Measurements from ENCODE around the gene HEPACAM2.

Gene HEPACAM2

DNA sequence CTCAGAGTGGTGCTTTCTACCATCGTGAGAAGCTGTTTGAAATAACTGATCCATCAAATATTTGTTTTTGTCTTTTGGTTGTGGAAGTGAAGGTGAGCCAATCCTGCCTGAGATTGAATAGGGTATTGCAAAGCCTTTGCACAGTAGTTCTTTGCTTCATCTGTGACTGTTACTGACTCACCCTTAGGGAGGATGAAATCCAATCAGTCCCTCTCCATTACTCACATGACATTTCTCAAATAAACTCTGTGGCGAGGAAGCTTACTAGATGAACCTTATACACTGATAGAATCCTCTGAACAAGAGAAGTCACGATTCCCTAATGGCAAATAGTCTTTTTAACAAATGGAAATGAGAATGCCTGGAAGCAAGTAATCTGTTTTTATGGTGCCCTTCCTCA, 31.9 kb downstream of the HEPACAM2 start:
- Histone ChIP-seq H3K36me3 (ENCODE audit: insufficient read depth) (no peaks in the 10 kb centered on the region), H3K27me3 (ENCODE audit: insufficient read depth, low read depth) (no peaks in the 10 kb centered on the region), H3K27ac (no peak overlapping the region), H3K79me2 (ENCODE audit: insufficient read depth, low read depth) (no peaks in the 10 kb centered on the region), H3K4me2 (no peak overlapping the region), H3K4me1 (ENCODE audit: low read depth, poor library complexity, severe bottlenecking) (peaks cover 4% of the 10 kb centered on the region), H3K4me3 (IDR thresholded peaks at IDR 0.05; ENCODE audit: insufficient read depth, low read depth, low read length) (no peak overlapping the region), H4K20me1 (ENCODE audit: insufficient read depth) (no peaks in the 10 kb centered on the region), H3K9ac (no peak overlapping the region), H2AFZ (ENCODE audit: low read depth) (no peak overlapping the region)
- TF ChIP-seq, protein P1, sequence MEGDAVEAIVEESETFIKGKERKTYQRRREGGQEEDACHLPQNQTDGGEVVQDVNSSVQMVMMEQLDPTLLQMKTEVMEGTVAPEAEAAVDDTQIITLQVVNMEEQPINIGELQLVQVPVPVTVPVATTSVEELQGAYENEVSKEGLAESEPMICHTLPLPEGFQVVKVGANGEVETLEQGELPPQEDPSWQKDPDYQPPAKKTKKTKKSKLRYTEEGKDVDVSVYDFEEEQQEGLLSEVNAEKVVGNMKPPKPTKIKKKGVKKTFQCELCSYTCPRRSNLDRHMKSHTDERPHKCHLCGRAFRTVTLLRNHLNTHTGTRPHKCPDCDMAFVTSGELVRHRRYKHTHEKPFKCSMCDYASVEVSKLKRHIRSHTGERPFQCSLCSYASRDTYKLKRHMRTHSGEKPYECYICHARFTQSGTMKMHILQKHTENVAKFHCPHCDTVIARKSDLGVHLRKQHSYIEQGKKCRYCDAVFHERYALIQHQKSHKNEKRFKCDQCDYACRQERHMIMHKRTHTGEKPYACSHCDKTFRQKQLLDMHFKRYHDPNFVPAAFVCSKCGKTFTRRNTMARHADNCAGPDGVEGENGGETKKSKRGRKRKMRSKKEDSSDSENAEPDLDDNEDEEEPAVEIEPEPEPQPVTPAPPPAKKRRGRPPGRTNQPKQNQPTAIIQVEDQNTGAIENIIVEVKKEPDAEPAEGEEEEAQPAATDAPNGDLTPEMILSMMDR (conservative IDR thresholded peaks at IDR 0.05; ENCODE audit: low read depth, low read length): no peak

DNA sequence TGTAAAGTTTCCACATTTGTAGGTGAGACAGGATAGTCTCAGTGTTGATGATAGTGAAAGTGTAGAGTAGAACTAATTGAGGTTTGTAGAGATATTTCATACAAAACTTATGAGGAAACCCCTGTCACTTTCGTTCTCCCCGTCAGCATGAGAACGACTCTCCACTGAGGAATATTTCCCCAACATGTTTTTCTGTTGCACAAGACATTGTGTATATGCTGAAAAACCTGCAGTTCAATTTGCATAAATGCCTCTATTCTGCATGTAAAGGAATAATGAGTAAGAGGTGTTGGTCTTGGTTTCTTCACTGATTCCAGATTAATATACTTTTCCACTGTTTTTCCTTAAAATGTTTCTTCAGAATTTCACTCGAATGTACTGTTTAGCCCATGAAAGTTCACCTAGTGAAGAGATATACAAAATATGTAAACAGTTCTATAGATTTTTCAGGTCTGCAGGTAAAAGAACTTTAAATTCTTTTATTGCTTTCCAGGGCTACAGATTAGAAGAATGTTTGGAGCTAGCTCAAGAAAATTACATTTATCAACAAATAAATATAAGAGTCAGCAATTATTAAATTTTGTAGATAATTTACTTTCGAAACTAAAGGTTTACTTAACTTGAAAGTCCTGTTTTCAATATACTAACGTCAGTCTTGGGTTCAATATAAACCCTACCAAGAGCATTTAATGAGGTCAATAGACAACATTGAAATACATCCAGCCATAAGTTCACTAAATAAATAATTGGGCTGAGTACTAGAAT, 37.2 kb downstream of the HEPACAM2 start:
- TF ChIP-seq, protein P1 (conservative IDR thresholded peaks at IDR 0.05; ENCODE audit: low read depth, low read length): no peak
- no peaks in the 10 kb centered on the region for H3K4me1 ChIP-seq (ENCODE audit: low read depth, poor library complexity, severe bottlenecking)
- H3K9ac ChIP-seq: no peak overlapping the region
- no peaks in the 10 kb centered on the region for H3K27me3 ChIP-seq (ENCODE audit: insufficient read depth, low read depth)
- no peaks in the 10 kb centered on the region for H3K36me3 ChIP-seq (ENCODE audit: insufficient read depth)
- no peaks in the 10 kb centered on the region for H3K79me2 ChIP-seq (ENCODE audit: insufficient read depth, low read depth)
- H2AFZ ChIP-seq (ENCODE audit: low read depth): no peak overlapping the region
- no peak overlapping the region for H3K4me3 ChIP-seq (IDR thresholded peaks at IDR 0.05; ENCODE audit: insufficient read depth, low read depth, low read length)
- no peak overlapping the region for H3K4me2 ChIP-seq
- no peak overlapping the region for H3K27ac ChIP-seq
- no peaks in the 10 kb centered on the region for H4K20me1 ChIP-seq (ENCODE audit: insufficient read depth)

- H3K4me1 ChIP-seq (ENCODE audit: low read depth, poor library complexity, severe bottlenecking): no peaks in the 10 kb centered on the region
- no peak overlapping the region for H3K9ac ChIP-seq
- no peak overlapping the region for H3K27ac ChIP-seq
- H2AFZ ChIP-seq (ENCODE audit: low read depth): no peak overlapping the region
- H3K27me3 ChIP-seq (ENCODE audit: insufficient read depth, low read depth): no peaks in the 10 kb centered on the region
- H3K4me3 ChIP-seq (IDR thresholded peaks at IDR 0.05; ENCODE audit: insufficient read depth, low read depth, low read length): no peak overlapping the region
- H3K79me2 ChIP-seq (ENCODE audit: insufficient read depth, low read depth): no peaks in the 10 kb centered on the region
- no peaks in the 10 kb centered on the region for H3K36me3 ChIP-seq (ENCODE audit: insufficient read depth)
- H4K20me1 ChIP-seq (ENCODE audit: insufficient read depth): no peaks in the 10 kb centered on the region
- no peak overlapping the region for H3K4me2 ChIP-seq
- TF ChIP-seq, protein P1 (conservative IDR thresholded peaks at IDR 0.05; ENCODE audit: low read depth, low read length): no peak
Measured at GRCh38 chr7:93185303-93186027, 40.8 kb downstream of the HEPACAM2 start.

DNA sequence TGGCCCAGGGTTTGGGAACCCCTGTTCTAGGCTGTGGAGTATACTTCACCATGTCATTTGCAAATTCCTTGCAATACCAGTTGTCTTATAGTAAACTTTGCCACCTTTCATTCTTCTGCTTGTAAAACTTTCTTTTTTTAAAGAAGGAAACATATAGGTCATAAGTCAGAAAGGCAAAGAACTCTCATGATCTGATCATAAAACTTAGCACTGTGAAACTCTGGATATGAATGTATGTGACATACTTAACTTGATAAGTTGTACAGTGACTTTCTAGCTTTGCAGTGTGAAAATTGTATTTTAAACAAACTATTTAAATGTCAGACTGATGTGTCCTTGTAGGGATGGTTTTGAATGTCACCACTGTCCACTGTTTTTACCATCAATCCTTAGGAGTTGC, 47.1 kb downstream of the HEPACAM2 start:
- H3K27ac ChIP-seq: no peak overlapping the region
- H3K36me3 ChIP-seq (ENCODE audit: insufficient read depth): no peaks in the 10 kb centered on the region
- TF ChIP-seq, protein P1 (conservative IDR thresholded peaks at IDR 0.05; ENCODE audit: low read depth, low read length): no peak
- H4K20me1 ChIP-seq (ENCODE audit: insufficient read depth): no peaks in the 10 kb centered on the region
- H3K4me3 ChIP-seq (IDR thresholded peaks at IDR 0.05; ENCODE audit: insufficient read depth, low read depth, low read length): no peak overlapping the region
- no peaks in the 10 kb centered on the region for H3K27me3 ChIP-seq (ENCODE audit: insufficient read depth, low read depth)
- no peaks in the 10 kb centered on the region for H3K79me2 ChIP-seq (ENCODE audit: insufficient read depth, low read depth)
- H3K9ac ChIP-seq: no peak overlapping the region
- H2AFZ ChIP-seq (ENCODE audit: low read depth): no peak overlapping the region
- H3K4me1 ChIP-seq (ENCODE audit: low read depth, poor library complexity, severe bottlenecking): no peaks in the 10 kb centered on the region
- no peak overlapping the region for H3K4me2 ChIP-seq
